NCI-H69 (cell line): ENCODE data around the gene PDF.

ENCODE experiments used
- DNase-seq: peaks from one replicate; lab custom pipeline; 2025; lab: John Stamatoyannopoulos, UW

The PDF gene

GRCh38 chr16:69277413-69277812 lies 53.0 kb downstream of the PDF start:
- no peak for DNase-seq
